ENCODE data around the gene CMTM8.

CMTM8 gene

GRCh38 chr3:32349184-32349583 lies 110.7 kb downstream of the CMTM8 start:
- Histone ChIP-seq H3K4me1 (ENCODE audit: control insufficient read depth, low read depth, low read length) (peaks cover 21% of the 10 kb centered on the region), H3K27me3 (ENCODE audit: control insufficient read depth, insufficient read depth, low read length) (no peaks in the 10 kb centered on the region), H3K9me3 (ENCODE audit: control insufficient read depth, low read depth, low read length) (no peaks in the 10 kb centered on the region)

GRCh38 chr3:32352563-32352962 lies 114.1 kb downstream of the CMTM8 start:
- H3K9ac ChIP-seq (ENCODE audit: low read length): no peak overlapping the region
- peaks cover 16% of the 10 kb centered on the region for H3K4me1 ChIP-seq (ENCODE audit: control insufficient read depth, low read depth, low read length)
- no peak overlapping the region for H3K4me3 ChIP-seq (ENCODE audit: low read length)
- H3K27me3 ChIP-seq (ENCODE audit: control insufficient read depth, insufficient read depth, low read length): no peaks in the 10 kb centered on the region
- H3K36me3 ChIP-seq (ENCODE audit: control insufficient read depth, low read depth, low read length): no peaks in the 10 kb centered on the region
- H3K9me3 ChIP-seq (ENCODE audit: control insufficient read depth, low read depth, low read length): no peaks in the 10 kb centered on the region
- H3K27ac ChIP-seq (ENCODE audit: low read length): no peak overlapping the region

More at GRCh38 chr3:32349184-32349583, 110.7 kb downstream of the CMTM8 start:
- Histone ChIP-seq H3K4me3 (ENCODE audit: low read length) (no peak overlapping the region), H3K36me3 (ENCODE audit: control insufficient read depth, low read depth, low read length) (no peaks in the 10 kb centered on the region), H3K9ac (ENCODE audit: low read length) (peak overlapping the region; percentile 16), H3K27ac (ENCODE audit: low read length) (peak overlapping the region; percentile 31)

DNA sequence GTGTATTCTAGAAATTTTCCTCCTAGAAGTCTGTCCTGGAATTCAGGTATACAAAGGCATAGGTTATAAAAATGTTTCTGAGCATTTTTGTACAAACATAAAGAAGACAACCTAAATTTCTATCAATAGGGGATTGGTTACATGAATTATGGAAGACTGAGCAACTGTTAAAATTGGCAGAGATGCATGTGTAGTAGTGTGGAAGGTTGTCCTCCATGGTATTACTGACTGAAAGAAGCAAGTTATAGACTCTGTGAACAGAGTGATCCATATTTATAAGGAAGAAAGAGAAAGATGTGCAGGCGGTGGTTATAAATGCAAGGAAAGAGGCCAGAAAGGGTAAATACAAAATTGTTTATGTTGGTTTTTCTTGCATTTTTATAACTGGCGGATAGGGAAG lies 114.9 kb downstream of the CMTM8 start:
- Histone ChIP-seq H3K27ac (ENCODE audit: low read length) (no peak overlapping the region), H3K9ac (ENCODE audit: low read length) (no peak overlapping the region), H3K4me1 (ENCODE audit: control insufficient read depth, low read depth, low read length) (peaks cover 11% of the 10 kb centered on the region), H3K27me3 (ENCODE audit: control insufficient read depth, insufficient read depth, low read length) (no peaks in the 10 kb centered on the region), H3K36me3 (ENCODE audit: control insufficient read depth, low read depth, low read length) (no peaks in the 10 kb centered on the region), H3K4me3 (ENCODE audit: low read length) (no peak overlapping the region), H3K9me3 (ENCODE audit: control insufficient read depth, low read depth, low read length) (no peaks in the 10 kb centered on the region)

- H3K9me3 ChIP-seq (ENCODE audit: control insufficient read depth, low read depth, low read length): no peaks in the 10 kb centered on the region
- H3K27ac ChIP-seq (ENCODE audit: low read length): no peak overlapping the region
- peaks cover 2% of the 10 kb centered on the region for H3K4me1 ChIP-seq (ENCODE audit: control insufficient read depth, low read depth, low read length)
- no peaks in the 10 kb centered on the region for H3K36me3 ChIP-seq (ENCODE audit: control insufficient read depth, low read depth, low read length)
- H3K9ac ChIP-seq (ENCODE audit: low read length): no peak overlapping the region
- no peaks in the 10 kb centered on the region for H3K27me3 ChIP-seq (ENCODE audit: control insufficient read depth, insufficient read depth, low read length)
- no peak overlapping the region for H3K4me3 ChIP-seq (ENCODE audit: low read length)
These were observed 115.9 kb downstream of the CMTM8 start for GRCh38 chr3:32354362-32354778.

GRCh38 chr3:32355751-32356291 lies 117.3 kb downstream of the CMTM8 start:
- Histone ChIP-seq H3K4me3 (ENCODE audit: low read length) (no peak overlapping the region), H3K27me3 (ENCODE audit: control insufficient read depth, insufficient read depth, low read length) (no peaks in the 10 kb centered on the region), H3K9ac (ENCODE audit: low read length) (no peak overlapping the region), H3K9me3 (ENCODE audit: control insufficient read depth, low read depth, low read length) (no peaks in the 10 kb centered on the region), H3K27ac (ENCODE audit: low read length) (no peak overlapping the region), H3K4me1 (ENCODE audit: control insufficient read depth, low read depth, low read length) (peaks cover 3% of the 10 kb centered on the region), H3K36me3 (ENCODE audit: control insufficient read depth, low read depth, low read length) (no peaks in the 10 kb centered on the region)

GRCh38 chr3:32359766-32360492 lies 121.4 kb downstream of the CMTM8 start:
- Histone ChIP-seq H3K9ac (ENCODE audit: low read length) (no peak overlapping the region), H3K4me1 (ENCODE audit: control insufficient read depth, low read depth, low read length) (peaks cover 3% of the 10 kb centered on the region), H3K4me3 (ENCODE audit: low read length) (no peak overlapping the region), H3K27ac (ENCODE audit: low read length) (no peak overlapping the region), H3K9me3 (ENCODE audit: control insufficient read depth, low read depth, low read length) (no peaks in the 10 kb centered on the region), H3K36me3 (ENCODE audit: control insufficient read depth, low read depth, low read length) (no peaks in the 10 kb centered on the region), H3K27me3 (ENCODE audit: control insufficient read depth, insufficient read depth, low read length) (no peaks in the 10 kb centered on the region)

DNA sequence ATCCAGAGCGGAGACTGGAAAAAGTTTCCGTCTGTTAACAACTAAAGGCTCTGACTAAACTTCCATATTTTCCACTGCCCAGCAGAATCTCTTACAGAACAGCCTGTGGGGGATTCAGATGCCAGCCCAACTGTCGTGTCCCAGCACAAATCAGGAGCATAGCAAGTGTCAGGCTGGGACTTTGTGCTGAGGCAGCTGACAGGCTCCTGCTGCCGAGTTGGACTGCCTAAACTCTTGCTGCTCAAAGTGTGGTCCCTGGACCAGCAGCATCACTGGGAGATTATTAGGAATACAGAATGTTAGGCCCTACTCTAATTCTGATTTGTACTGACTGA lies 122.0 kb downstream of the CMTM8 start:
- H3K4me1 ChIP-seq (ENCODE audit: control insufficient read depth, low read depth, low read length): peaks cover 3% of the 10 kb centered on the region
- no peak overlapping the region for H3K27ac ChIP-seq (ENCODE audit: low read length)

GRCh38 chr3:32366638-32367397 lies 128.3 kb downstream of the CMTM8 start:
- Histone ChIP-seq H3K4me3 (ENCODE audit: low read length) (no peak overlapping the region), H3K36me3 (ENCODE audit: control insufficient read depth, low read depth, low read length) (no peaks in the 10 kb centered on the region), H3K27ac (ENCODE audit: low read length) (no peak overlapping the region), H3K9me3 (ENCODE audit: control insufficient read depth, low read depth, low read length) (no peaks in the 10 kb centered on the region), H3K4me1 (ENCODE audit: control insufficient read depth, low read depth, low read length) (no peaks in the 10 kb centered on the region), H3K9ac (ENCODE audit: low read length) (no peak overlapping the region), H3K27me3 (ENCODE audit: control insufficient read depth, insufficient read depth, low read length) (no peaks in the 10 kb centered on the region)

More for the DNA sequence above, 122.0 kb downstream of the CMTM8 start:
- Histone ChIP-seq H3K9me3 (ENCODE audit: control insufficient read depth, low read depth, low read length) (no peaks in the 10 kb centered on the region), H3K9ac (ENCODE audit: low read length) (no peak overlapping the region), H3K4me3 (ENCODE audit: low read length) (no peak overlapping the region), H3K27me3 (ENCODE audit: control insufficient read depth, insufficient read depth, low read length) (no peaks in the 10 kb centered on the region), H3K36me3 (ENCODE audit: control insufficient read depth, low read depth, low read length) (no peaks in the 10 kb centered on the region)

GRCh38 chr3:32367442-32367841 lies 129.0 kb downstream of the CMTM8 start:
- H3K9ac ChIP-seq (ENCODE audit: low read length): no peak overlapping the region
- no peak overlapping the region for H3K27ac ChIP-seq (ENCODE audit: low read length)
- no peaks in the 10 kb centered on the region for H3K27me3 ChIP-seq (ENCODE audit: control insufficient read depth, insufficient read depth, low read length)
- H3K9me3 ChIP-seq (ENCODE audit: control insufficient read depth, low read depth, low read length): no peaks in the 10 kb centered on the region
- H3K4me1 ChIP-seq (ENCODE audit: control insufficient read depth, low read depth, low read length): no peaks in the 10 kb centered on the region
- no peak overlapping the region for H3K4me3 ChIP-seq (ENCODE audit: low read length)
- H3K36me3 ChIP-seq (ENCODE audit: control insufficient read depth, low read depth, low read length): no peaks in the 10 kb centered on the region

- no peaks in the 10 kb centered on the region for H3K4me1 ChIP-seq (ENCODE audit: control insufficient read depth, low read depth, low read length)
- H3K36me3 ChIP-seq (ENCODE audit: control insufficient read depth, low read depth, low read length): no peaks in the 10 kb centered on the region
- no peaks in the 10 kb centered on the region for H3K27me3 ChIP-seq (ENCODE audit: control insufficient read depth, insufficient read depth, low read length)
- no peak overlapping the region for H3K9ac ChIP-seq (ENCODE audit: low read length)
- no peaks in the 10 kb centered on the region for H3K9me3 ChIP-seq (ENCODE audit: control insufficient read depth, low read depth, low read length)
- no peak overlapping the region for H3K27ac ChIP-seq (ENCODE audit: low read length)
- H3K4me3 ChIP-seq (ENCODE audit: low read length): no peak overlapping the region
These were observed 133.2 kb downstream of the CMTM8 start for GRCh38 chr3:32371461-32372212.

DNA sequence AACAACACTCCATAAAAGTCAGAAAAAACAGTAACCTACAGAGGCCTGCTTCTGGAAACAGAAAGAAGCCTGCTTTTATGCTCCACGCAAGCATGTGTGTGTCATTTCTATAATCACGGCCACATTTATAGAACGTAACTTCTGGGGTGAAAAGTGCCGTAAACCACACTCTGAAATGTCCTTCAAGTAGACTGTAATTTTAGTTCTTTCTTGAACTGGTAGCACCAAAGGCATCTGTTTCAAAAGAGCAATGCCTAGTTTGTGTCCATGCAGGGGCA lies 133.7 kb downstream of the CMTM8 start:
- Histone ChIP-seq H3K4me3 (ENCODE audit: low read length) (no peak overlapping the region), H3K9ac (ENCODE audit: low read length) (no peak overlapping the region)

More for the DNA sequence above, 133.7 kb downstream of the CMTM8 start:
- no peak overlapping the region for H3K27ac ChIP-seq (ENCODE audit: low read length)
- no peaks in the 10 kb centered on the region for H3K36me3 ChIP-seq (ENCODE audit: control insufficient read depth, low read depth, low read length)
- H3K27me3 ChIP-seq (ENCODE audit: control insufficient read depth, insufficient read depth, low read length): no peaks in the 10 kb centered on the region
- no peaks in the 10 kb centered on the region for H3K9me3 ChIP-seq (ENCODE audit: control insufficient read depth, low read depth, low read length)
- H3K4me1 ChIP-seq (ENCODE audit: control insufficient read depth, low read depth, low read length): no peaks in the 10 kb centered on the region
